T-cell (primary cell): ENCODE measurements around the gene PIH1D1. TPM values are rescaled to one million over a fixed set of nuclear protein-coding genes. Genes with fewer than 3 reads are reported as not detected.

ENCODE experiments used
- ATAC-seq, 4 experiments: fragments of 200-7000 bp in 3 of 4; fragments of 150-1000 bp in 1 of 4; cut with Tn5 transposase; replicated peaks in 1 of 4; 1 replicate in 3 of 4; 2 replicates in 1 of 4; pipeline ENCODE4 v1.10.0; 2021; ENCODE audit warnings: moderate library complexity in 3 of 4, mild to moderate bottlenecking in 2 of 4, moderate number of reproducible peaks in 1 of 4
- CTCF ChIA-PET, 2 donors: fragments of 300-600 bp; sonication (Branson Sonifier 250); formaldehyde crosslinking; loops; one replicate each; lab custom pipeline; 2022; ENCODE audit warnings: antibody characterized with exemption in 2 of 2; lab: Charles Lee
- POLR2A ChIA-PET, 2 donors: fragments of 300-600 bp; sonication (Branson Sonifier 250); formaldehyde crosslinking; loops; one replicate each; lab custom pipeline; 2022; ENCODE audit warnings: antibody characterized with exemption in 2 of 2; lab: Charles Lee
- DNase-seq, 35 experiments: peaks; one replicate each; pipeline versions ENCODE4 v3.0.0 to v3.0.0-alpha.2; 2013 to 2023
- H3K27ac ChIP-seq: one replicate; pipeline ENCODE4 v1.5.1; 2013; ENCODE audit warnings: low read length
- H3K27me3 ChIP-seq, 2 experiments: replicated peaks in 1 of 2; 1 replicate in 1 of 2; 2 replicates in 1 of 2; pipeline versions ENCODE4 v1.6.1 to v1.7.0; 2013; ENCODE audit warnings: low read length in 1 of 2, mixed read lengths in 1 of 2; ENCODE audit not compliant: control insufficient read depth in 2 of 2, insufficient read depth in 2 of 2; ENCODE audit errors: extremely low read depth in 1 of 2
- H3K36me3 ChIP-seq, 2 donors: 1 replicate in 1 of 2; 2 replicates in 1 of 2; pipeline versions ENCODE4 v1.6.1 to v1.7.0; 2013; ENCODE audit warnings: low read length in 1 of 2; ENCODE audit not compliant: control insufficient read depth in 2 of 2, insufficient read depth in 1 of 2; ENCODE audit errors: extremely low read depth in 1 of 2
- H3K4me1 ChIP-seq, 2 experiments: 1 replicate in 1 of 2; 2 replicates in 1 of 2; pipeline versions ENCODE4 v1.6.1 to v1.7.0; 2013; ENCODE audit warnings: low read length in 2 of 2, mixed read lengths in 1 of 2; ENCODE audit not compliant: insufficient read depth in 2 of 2, control insufficient read depth in 1 of 2; ENCODE audit errors: extremely low read depth in 1 of 2
- H3K4me3 ChIP-seq, 2 donors: 1 replicate in 1 of 2; 2 replicates in 1 of 2; pipeline versions ENCODE4 v1.5.1 to v1.7.0; 2013; ENCODE audit warnings: mild to moderate bottlenecking in 2 of 2, low read length in 1 of 2, moderate library complexity in 1 of 2; ENCODE audit not compliant: control insufficient read depth in 1 of 2; ENCODE audit errors: extremely low read depth in 1 of 2
- H3K9me3 ChIP-seq: 2 replicates; pipeline ENCODE4 v1.7.0; 2013
- H3K27ac Mint-ChIP-seq, 2 donors: one replicate each; pipeline ENCODE4 v1.8.0; 2020 to 2021; ENCODE audit warnings: mild to moderate bottlenecking in 2 of 2, mixed read lengths in 2 of 2
- H3K27me3 Mint-ChIP-seq, 2 donors: one replicate each; pipeline ENCODE4 v1.8.0; 2021 to 2022; ENCODE audit warnings: mixed read lengths in 2 of 2
- H3K36me3 Mint-ChIP-seq: one replicate; pipeline ENCODE4 v1.8.0; 2021; ENCODE audit warnings: mixed read lengths
- H3K4me1 Mint-ChIP-seq, 3 donors: one replicate each; pipeline ENCODE4 v1.8.0; 2020 to 2022; ENCODE audit warnings: mixed read lengths in 3 of 3, mild to moderate bottlenecking in 1 of 3
- H3K4me3 Mint-ChIP-seq, 3 donors: one replicate each; pipeline ENCODE4 v1.8.0; 2020 to 2022; ENCODE audit warnings: mild to moderate bottlenecking in 3 of 3, mixed read lengths in 3 of 3, moderate library complexity in 3 of 3
- H3K9me3 Mint-ChIP-seq, 3 donors: one replicate each; pipeline ENCODE4 v1.8.0; 2020 to 2022; ENCODE audit warnings: mixed read lengths in 3 of 3
- WGBS: methylation state at CpG from one replicate; pipeline ENCODE4 v1.1.5; 2013; ENCODE audit warnings: missing lambda C conversion rate; ENCODE audit not compliant: insufficient coverage; 5-methylcytosine and 5-hydroxymethylcytosine counted together
- total RNA-seq, 35 experiments: library from RNA in 6 of 35; stranded (reverse) in 6 of 35; fragments of 120-200 nt in 1 of 35; gene quantifications; one replicate each; pipeline versions ENCODE4 v1.2.1 to v1.2.4 and lab custom pipeline; 2013 to 2026

PIH1D1 gene
- total RNA-seq, 5 donors from 2014 or later (not counting 1 experiment from before 2014, with no cell fraction given), result 122 to 196 (median 163) TPM

DNA sequence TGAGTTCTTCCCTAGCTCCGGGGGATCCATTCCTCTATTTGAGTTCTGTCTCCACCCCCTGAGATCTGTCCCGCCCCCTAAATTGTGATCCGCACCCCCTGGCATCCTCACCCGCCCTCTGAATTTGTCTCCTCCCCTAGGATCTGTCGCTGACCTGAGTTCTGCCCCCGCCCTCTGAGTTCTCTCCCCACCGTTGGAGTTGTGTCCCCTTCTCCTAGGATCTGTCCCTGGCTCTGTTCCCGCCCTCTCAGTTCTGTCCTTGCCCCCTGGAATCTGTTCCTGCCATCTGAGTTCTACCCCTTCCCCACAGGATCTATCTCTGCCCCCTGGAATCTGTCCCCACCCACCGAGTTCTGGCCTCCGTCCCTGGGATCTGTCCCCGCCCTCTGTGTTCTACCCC lies 9.3 kb downstream of the PIH1D1 start:
- peaks cover 2 to 42% of the 10 kb centered on the region in 2 experiments for H3K4me1 ChIP-seq
- H3K36me3 ChIP-seq, result peaks cover 7 to 10% of the 10 kb centered on the region in 2 donors
- H3K36me3 Mint-ChIP-seq, result peaks cover 3% of the 10 kb centered on the region
- POLR2A ChIA-PET, result interaction anchor here in 1 of 2 donors (0.5 to 0.6 kb wide), 2 partner anchors 18 to 135 kb away, joined by 4 to 5 read pairs; no protein-coding TSS in a partner anchor
- H3K4me3 ChIP-seq, result peak overlapping the region in 1 of 2 donors; percentile 10
- 10% methylated on average over 6 of the region's 11 CpGs for WGBS
- H3K27ac Mint-ChIP-seq, result no peak overlapping the region
- H3K9me3 Mint-ChIP-seq, result no peaks in the 10 kb centered on the region
- H3K4me1 Mint-ChIP-seq, result peaks cover 26 to 45% (median 40%) of the 10 kb centered on the region in 3 donors
- no peaks in the 10 kb centered on the region for H3K9me3 ChIP-seq
- peaks cover 48 to 49% of the 10 kb centered on the region in 2 donors for H3K27me3 Mint-ChIP-seq
- CTCF ChIA-PET, result interaction anchor here in 1 of 2 donors (0.5 to 1.0 kb wide), 4 partner anchors 10 to 682 kb away, joined by 3 to 8 read pairs (median 4); no protein-coding TSS in a partner anchor
- peak overlapping the region; percentile 76 to 83 (median 80) for H3K4me3 Mint-ChIP-seq
- no peak for ATAC-seq
- no peak for DNase-seq
- H3K27me3 ChIP-seq, result peaks cover 16 to 52% of the 10 kb centered on the region in 2 experiments
- no peak overlapping the region for H3K27ac ChIP-seq

DNA sequence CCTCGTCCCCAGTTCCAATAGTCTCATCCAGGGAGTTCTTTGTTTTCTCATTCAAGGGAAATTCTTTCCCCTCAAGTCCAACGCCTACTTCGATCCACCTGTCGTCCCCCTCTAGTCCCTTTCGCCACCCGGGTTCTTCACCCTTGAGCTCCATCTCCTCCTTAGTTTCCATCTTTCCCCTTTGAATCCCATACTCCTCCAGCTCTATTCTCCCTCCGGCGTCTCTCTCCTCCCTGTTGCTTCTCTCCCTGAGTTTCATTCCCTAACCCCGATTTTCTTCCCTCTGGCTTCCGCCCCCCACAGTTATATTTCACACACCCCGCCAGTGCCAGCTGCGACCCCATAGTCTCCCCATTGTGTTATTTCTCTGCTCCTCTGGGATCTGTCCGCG lies 9.7 kb downstream of the PIH1D1 start:
- H3K9me3 ChIP-seq, result no peaks in the 10 kb centered on the region
- CTCF ChIA-PET, result interaction anchor here in 1 of 2 donors (1.0 kb wide), 1 partner anchor 10 kb away, joined by 3 read pairs; no protein-coding TSS in a partner anchor
- peaks cover 5 to 6% of the 10 kb centered on the region in 2 donors for H3K36me3 ChIP-seq
- Mint-ChIP-seq H3K27ac (peak overlapping the region in 1 of 2 donors; percentile 41), H3K4me3 (peak overlapping the region; percentile 76 to 83 (median 80)), H3K27me3 (peaks cover 52 to 53% of the 10 kb centered on the region in 2 donors), H3K4me1 (peaks cover 27 to 49% (median 41%) of the 10 kb centered on the region in 3 donors), H3K9me3 (no peaks in the 10 kb centered on the region), H3K36me3 (peaks cover 3% of the 10 kb centered on the region)
- ATAC-seq, result no peak
- H3K4me1 ChIP-seq, result peaks cover 2 to 41% of the 10 kb centered on the region in 2 experiments
- POLR2A ChIA-PET, result interaction anchor here in 1 of 2 donors (0.5 to 0.6 kb wide), 2 partner anchors 18 to 135 kb away, joined by 4 to 5 read pairs; no protein-coding TSS in a partner anchor
- DNase-seq, result no peak
- WGBS, result 30% methylated on average over 14 of the region's 14 CpGs
- no peak overlapping the region for H3K27ac ChIP-seq
- peak overlapping the region in 1 of 2 donors; percentile 10 for H3K4me3 ChIP-seq
- peaks cover 16 to 56% of the 10 kb centered on the region in 2 experiments for H3K27me3 ChIP-seq

DNA sequence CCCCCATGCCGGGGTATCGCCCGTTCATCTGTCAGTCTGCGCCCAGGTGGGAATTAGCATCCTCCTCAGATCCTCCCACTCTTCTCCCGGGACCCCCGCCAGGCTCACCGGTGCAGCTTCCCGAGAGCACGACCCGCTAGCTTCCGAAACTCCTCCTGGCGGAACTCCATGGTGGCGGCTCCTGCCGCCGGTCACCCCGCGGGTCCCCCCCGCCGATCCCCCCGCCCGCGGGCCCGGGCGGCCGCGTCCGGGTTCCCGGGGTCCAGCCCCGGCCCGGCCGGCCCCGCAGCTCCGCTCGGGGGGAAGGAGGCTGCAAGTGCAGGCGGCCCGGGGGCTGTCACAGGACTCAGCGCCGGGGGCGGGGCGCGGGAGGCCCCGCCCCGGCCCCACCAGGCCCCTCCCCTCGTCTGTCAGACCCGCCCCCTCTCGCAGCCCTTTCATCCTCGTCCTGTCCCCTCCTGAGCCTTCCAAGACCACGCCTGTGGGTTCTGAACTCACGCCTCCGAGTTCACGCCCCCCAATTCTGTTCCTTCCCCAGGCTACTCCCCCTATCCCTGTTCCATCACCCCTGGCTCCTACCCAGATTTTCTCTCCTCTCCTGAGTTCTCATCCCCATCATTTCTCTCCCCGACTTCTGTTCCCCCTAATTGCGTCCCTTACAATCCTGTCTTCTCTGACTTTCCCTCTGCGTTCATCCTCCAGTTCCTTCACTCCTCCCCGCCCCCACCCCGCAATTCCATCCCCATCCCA lies 10.2 kb downstream of the PIH1D1 start, which contains the start of gene SLC17A7:
Gene SLC17A7, minus strand, starts transcription at position 318 of the 750 bp plus-strand sequence. Its CDS starts 148 bp downstream, at position 170.
- Histone ChIP-seq H3K9me3 (no peaks in the 10 kb centered on the region), H3K4me3 (peak within 1 kb of the TSS in 1 of 2 donors; percentile 10), H3K36me3 (peaks cover 0 to under 1% of the 10 kb centered on the region in 2 donors), H3K27ac (no peak within 1 kb of the TSS), H3K27me3 (peaks cover 16 to 62% of the 10 kb centered on the region in 2 experiments), H3K4me1 (peaks cover 2 to 47% of the 10 kb centered on the region in 2 experiments)
- 6% methylated on average over 55 of the region's 56 CpGs for WGBS
- Mint-ChIP-seq H3K4me1 (peaks cover 31 to 54% (median 41%) of the 10 kb centered on the region in 3 donors), H3K27me3 (peaks cover 57 to 58% of the 10 kb centered on the region in 2 donors), H3K4me3 (peak within 1 kb of the TSS; percentile 76 to 83 (median 80)), H3K9me3 (no peaks in the 10 kb centered on the region), H3K36me3 (no peaks in the 10 kb centered on the region), H3K27ac (peak within 1 kb of the TSS in 1 of 2 donors; percentile 75)
- peak in 13 of 35 experiments; percentile 18 to 63 (median 35) for DNase-seq
- POLR2A ChIA-PET, result interaction anchor here in 1 of 2 donors (0.6 kb wide), 1 partner anchor 17 kb away, joined by 4 read pairs; no protein-coding TSS in a partner anchor
- ATAC-seq, result no peak
- CTCF ChIA-PET, result interaction anchor here in 1 of 2 donors (1.0 kb wide), 1 partner anchor 11 kb away, joined by 3 read pairs; no protein-coding TSS in a partner anchor

- H3K27me3 Mint-ChIP-seq, result peaks cover 63 to 66% of the 10 kb centered on the region in 2 donors
- Histone ChIP-seq H3K4me3 (no peak overlapping the region), H3K36me3 (no peaks in the 10 kb centered on the region), H3K27ac (no peak overlapping the region), H3K27me3 (peaks cover 17 to 69% of the 10 kb centered on the region in 2 experiments), H3K9me3 (no peaks in the 10 kb centered on the region), H3K4me1 (peaks cover 2 to 53% of the 10 kb centered on the region in 2 experiments)
- ChIA-PET CTCF (no interaction called here), POLR2A (no interaction called here)
- ATAC-seq (no peak), DNase-seq (no peak)
- 17% methylated on average over 10 of the region's 19 CpGs for WGBS
- peak overlapping the region in 2 of 3 donors; percentile 56 to 58 for H3K4me3 Mint-ChIP-seq
- peak overlapping the region in 1 of 2 donors; percentile 75 for H3K27ac Mint-ChIP-seq
- no peaks in the 10 kb centered on the region for H3K9me3 Mint-ChIP-seq
- H3K4me1 Mint-ChIP-seq, result peaks cover 37 to 62% (median 47%) of the 10 kb centered on the region in 3 donors
- no peaks in the 10 kb centered on the region for H3K36me3 Mint-ChIP-seq
These were observed 11.0 kb downstream of the PIH1D1 start for GRCh38 chr19:49440439-49441209.

DNA sequence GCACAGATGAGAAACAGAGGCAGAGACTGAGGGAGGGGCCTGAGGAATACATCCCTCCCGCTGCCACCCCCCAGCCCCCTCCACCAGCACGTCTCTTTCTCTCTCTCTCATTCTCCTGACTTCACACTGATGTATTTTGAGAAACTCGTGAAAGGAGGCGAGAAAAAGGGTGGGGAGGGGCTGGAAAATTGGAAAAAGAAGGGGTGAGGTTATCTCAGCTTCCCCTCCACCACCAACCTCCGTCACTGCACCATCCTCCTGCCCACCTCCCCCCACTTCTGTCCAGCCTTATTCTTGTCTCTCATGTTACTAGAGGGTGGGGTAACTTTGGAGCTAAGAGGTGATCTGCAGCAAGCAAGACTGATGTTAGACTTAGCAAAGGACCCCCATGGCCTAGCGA lies 11.8 kb downstream of the PIH1D1 start:
- Histone ChIP-seq H3K36me3 (no peaks in the 10 kb centered on the region), H3K27ac (no peak overlapping the region), H3K4me1 (peaks cover 2 to 53% of the 10 kb centered on the region in 2 experiments), H3K9me3 (no peaks in the 10 kb centered on the region), H3K4me3 (no peak overlapping the region), H3K27me3 (peaks cover 17 to 77% of the 10 kb centered on the region in 2 experiments)
- Mint-ChIP-seq H3K9me3 (no peaks in the 10 kb centered on the region), H3K27me3 (peaks cover 71 to 73% of the 10 kb centered on the region in 2 donors), H3K4me3 (peak overlapping the region in 1 of 3 donors; percentile 58), H3K36me3 (no peaks in the 10 kb centered on the region), H3K4me1 (peaks cover 37 to 67% (median 43%) of the 10 kb centered on the region in 3 donors), H3K27ac (no peak overlapping the region)
- ChIA-PET CTCF (no interaction called here), POLR2A (no interaction called here)
- 86% methylated on average over 1 of the region's 6 CpGs for WGBS
- no peak for ATAC-seq
- DNase-seq, result no peak
